HepG2 (cell line): ENCODE results near the gene LENG1. TPM values are rescaled to one million over a fixed set of nuclear protein-coding genes. Genes with fewer than 3 reads are reported as not detected.

ENCODE experiments used
- ATF7 ChIP-seq, 2 experiments: fragments of 450-650 bp in 1 of 2; sonication (generic) in 1 of 2; formaldehyde crosslinking in 1 of 2; IDR thresholded peaks; 2 replicates each; pipeline versions ENCODE4 v1.4.0 to v1.6.1; 2016 to 2020; ENCODE audit warnings: antibody characterized with exemption in 1 of 2, mild to moderate bottlenecking in 1 of 2, missing genetic modification reagents in 1 of 2
- CEBPB ChIP-seq: IDR thresholded peaks from 2 replicates; pipeline ENCODE4 v1.6.1; 2011; ENCODE audit warnings: low read depth, low read length, improper control_type of control experiment, borderline replicate concordance
- FOSL1 ChIP-seq: sonication (generic); formaldehyde crosslinking; IDR thresholded peaks from 2 replicates; pipeline ENCODE4 v1.9.0; 2021; ENCODE audit warnings: missing genetic modification reagents, borderline replicate concordance
- HNRNPK ChIP-seq: fragments of 200-400 bp; formaldehyde crosslinking; IDR thresholded peaks from 2 replicates; pipeline ENCODE4 v1.6.1; 2018; ENCODE audit warnings: low read length, low read depth, moderate library complexity, mild to moderate bottlenecking; ENCODE audit not compliant: poor library complexity, severe bottlenecking
- HOXD1 ChIP-seq: sonication (generic); formaldehyde crosslinking; IDR thresholded peaks from 2 replicates; pipeline ENCODE4 v1.5.0; 2020; ENCODE audit warnings: missing genetic modification reagents
- MEIS1 ChIP-seq: sonication (generic); formaldehyde crosslinking; IDR thresholded peaks from 2 replicates; pipeline ENCODE4 v1.9.0; 2021; ENCODE audit warnings: mild to moderate bottlenecking, missing genetic modification reagents, moderate library complexity, borderline replicate concordance
- MEIS2 ChIP-seq: sonication (generic); formaldehyde crosslinking; IDR thresholded peaks from 2 replicates; pipeline ENCODE4 v1.9.0; 2021; ENCODE audit warnings: mild to moderate bottlenecking, missing genetic modification reagents
- MXD4 ChIP-seq: IDR thresholded peaks from 2 replicates; pipeline ENCODE4 v1.6.1; 2016; ENCODE audit warnings: mild to moderate bottlenecking, missing biosample characterization, missing genetic modification reagents
- NCOA2 ChIP-seq: sonication (generic); formaldehyde crosslinking; IDR thresholded peaks from 2 replicates; pipeline ENCODE4 v1.8.0; 2022; ENCODE audit warnings: inconsistent platforms
- TBX3 ChIP-seq: fragments of 450-650 bp; IDR thresholded peaks from 2 replicates; pipeline ENCODE4 v1.6.1; 2017; ENCODE audit warnings: antibody characterized with exemption, mild to moderate bottlenecking, inconsistent platforms, borderline replicate concordance
- ZNF615 ChIP-seq: sonication (generic); formaldehyde crosslinking; IDR thresholded peaks from 2 replicates; pipeline ENCODE4 v1.5.0; 2020; ENCODE audit warnings: mild to moderate bottlenecking, missing genetic modification reagents, borderline replicate concordance
- ZNF839 ChIP-seq: sonication (generic); formaldehyde crosslinking; IDR thresholded peaks from 2 replicates; pipeline ENCODE4 v1.4.0; 2020; ENCODE audit warnings: missing genetic modification reagents, mild to moderate bottlenecking, borderline replicate concordance
- polyA plus RNA-seq, 8 experiments: library from polyadenylated mRNA; depleted of rRNA in 3 of 8; stranded (reverse) in 7 of 8; unstranded in 1 of 8; fragments of >200 nt; fragmentation: Illumina TruSeq in 4 of 8; extraction: Trizol in 4 of 8; gene quantifications; 2 replicates each; pipeline versions ENCODE4 v1.2.1 to v1.2.3, GENCODE V29; 2011 to 2016; ENCODE audit warnings: low read depth in 4 of 8, missing spikeins in 1 of 8, mixed read lengths in 1 of 8; ENCODE audit not compliant: insufficient read depth in 1 of 8
- total RNA-seq, 5 experiments: library from RNA; depleted of rRNA; stranded (reverse); fragments of >200 nt; fragmentation: Illumina TruSeq; extraction: Trizol; gene quantifications; 2 replicates each; pipeline ENCODE4 v1.2.3, GENCODE V29; 2016; ENCODE audit warnings: low read depth in 1 of 5
- TF ChIP-seq, protein P1 (sequence below): sonication (generic); formaldehyde crosslinking; IDR thresholded peaks from 2 replicates; pipeline ENCODE4 v1.4.0; 2020; ENCODE audit warnings: missing genetic modification reagents, borderline replicate concordance
- TF ChIP-seq, protein P2 (sequence below): sonication (generic); formaldehyde crosslinking; conservative IDR thresholded peaks from 2 replicates; pipeline ENCODE4 v1.8.0; 2022; ENCODE audit warnings: mild to moderate bottlenecking, moderate library complexity, missing genetic modification reagents
- TF ChIP-seq, protein P3 (sequence below): sonication (generic); formaldehyde crosslinking; IDR thresholded peaks from 2 replicates; pipeline ENCODE4 v1.9.0; 2021; ENCODE audit warnings: missing genetic modification reagents, borderline replicate concordance
- TF ChIP-seq, protein P4 (sequence below): sonication (generic); formaldehyde crosslinking; IDR thresholded peaks from 2 replicates; pipeline ENCODE4 v1.5.0; 2020; ENCODE audit warnings: mild to moderate bottlenecking, missing genetic modification reagents

The LENG1 gene
- total and polyA plus RNA-seq, 2 of the 13 experiments (the other 11 are each of a cell fraction or from before 2014, with no cell fraction given) = 1.8 to 3.8 TPM

GRCh38 chr19:54191011-54191810 is 31.7 kb upstream of the LENG1 start, which contains the start of gene TSEN34 (continued):
- TF ChIP-seq, protein P1, sequence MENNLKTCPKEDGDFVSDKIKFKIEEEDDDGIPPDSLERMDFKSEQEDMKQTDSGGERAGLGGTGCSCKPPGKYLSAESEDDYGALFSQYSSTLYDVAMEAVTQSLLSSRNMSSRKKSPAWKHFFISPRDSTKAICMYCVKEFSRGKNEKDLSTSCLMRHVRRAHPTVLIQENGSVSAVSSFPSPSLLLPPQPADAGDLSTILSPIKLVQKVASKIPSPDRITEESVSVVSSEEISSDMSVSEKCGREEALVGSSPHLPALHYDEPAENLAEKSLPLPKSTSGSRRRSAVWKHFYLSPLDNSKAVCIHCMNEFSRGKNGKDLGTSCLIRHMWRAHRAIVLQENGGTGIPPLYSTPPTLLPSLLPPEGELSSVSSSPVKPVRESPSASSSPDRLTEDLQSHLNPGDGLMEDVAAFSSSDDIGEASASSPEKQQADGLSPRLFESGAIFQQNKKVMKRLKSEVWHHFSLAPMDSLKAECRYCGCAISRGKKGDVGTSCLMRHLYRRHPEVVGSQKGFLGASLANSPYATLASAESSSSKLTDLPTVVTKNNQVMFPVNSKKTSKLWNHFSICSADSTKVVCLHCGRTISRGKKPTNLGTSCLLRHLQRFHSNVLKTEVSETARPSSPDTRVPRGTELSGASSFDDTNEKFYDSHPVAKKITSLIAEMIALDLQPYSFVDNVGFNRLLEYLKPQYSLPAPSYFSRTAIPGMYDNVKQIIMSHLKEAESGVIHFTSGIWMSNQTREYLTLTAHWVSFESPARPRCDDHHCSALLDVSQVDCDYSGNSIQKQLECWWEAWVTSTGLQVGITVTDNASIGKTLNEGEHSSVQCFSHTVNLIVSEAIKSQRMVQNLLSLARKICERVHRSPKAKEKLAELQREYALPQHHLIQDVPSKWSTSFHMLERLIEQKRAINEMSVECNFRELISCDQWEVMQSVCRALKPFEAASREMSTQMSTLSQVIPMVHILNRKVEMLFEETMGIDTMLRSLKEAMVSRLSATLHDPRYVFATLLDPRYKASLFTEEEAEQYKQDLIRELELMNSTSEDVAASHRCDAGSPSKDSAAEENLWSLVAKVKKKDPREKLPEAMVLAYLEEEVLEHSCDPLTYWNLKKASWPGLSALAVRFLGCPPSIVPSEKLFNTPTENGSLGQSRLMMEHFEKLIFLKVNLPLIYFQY (CRISPR knock-in tag) = no peak
- TF ChIP-seq, protein P2, sequence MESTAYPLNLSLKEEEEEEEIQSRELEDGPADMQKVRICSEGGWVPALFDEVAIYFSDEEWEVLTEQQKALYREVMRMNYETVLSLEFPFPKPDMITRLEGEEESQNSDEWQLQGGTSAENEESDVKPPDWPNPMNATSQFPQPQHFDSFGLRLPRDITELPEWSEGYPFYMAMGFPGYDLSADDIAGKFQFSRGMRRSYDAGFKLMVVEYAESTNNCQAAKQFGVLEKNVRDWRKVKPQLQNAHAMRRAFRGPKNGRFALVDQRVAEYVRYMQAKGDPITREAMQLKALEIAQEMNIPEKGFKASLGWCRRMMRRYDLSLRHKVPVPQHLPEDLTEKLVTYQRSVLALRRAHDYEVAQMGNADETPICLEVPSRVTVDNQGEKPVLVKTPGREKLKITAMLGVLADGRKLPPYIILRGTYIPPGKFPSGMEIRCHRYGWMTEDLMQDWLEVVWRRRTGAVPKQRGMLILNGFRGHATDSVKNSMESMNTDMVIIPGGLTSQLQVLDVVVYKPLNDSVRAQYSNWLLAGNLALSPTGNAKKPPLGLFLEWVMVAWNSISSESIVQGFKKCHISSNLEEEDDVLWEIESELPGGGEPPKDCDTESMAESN = no peak
- TF ChIP-seq FOSL1 (CRISPR knock-in tag) (0 out of 2 replicates have a peak, but pooled peaks have one; percentile 7), TBX3 (peak; percentile 32; the same call in 1 of the 2 replicates), NCOA2 (CRISPR knock-in tag) (no peak), ZNF839 (CRISPR knock-in tag) (0 out of 2 replicates have a peak, but pooled peaks have one; percentile 37), MEIS1 (no peak), ATF7 (IDR thresholded peaks at IDR 0.05) (no peak), ATF7 (CRISPR knock-in tag; IDR thresholded peaks at IDR 0.05) (no peak), HOXD1 (CRISPR knock-in tag) (no peak; the same call in 1 of the 2 replicates), MXD4 (CRISPR knock-in tag) (peak; percentile 64; the same call in 1 of the 2 replicates), HNRNPK (peak; percentile 81), CEBPB (no peak), ZNF615 (CRISPR knock-in tag) (no peak), MEIS2 (CRISPR knock-in tag) (peak; percentile 33; the same call in 1 of the 2 replicates)
- TF ChIP-seq, protein P3, sequence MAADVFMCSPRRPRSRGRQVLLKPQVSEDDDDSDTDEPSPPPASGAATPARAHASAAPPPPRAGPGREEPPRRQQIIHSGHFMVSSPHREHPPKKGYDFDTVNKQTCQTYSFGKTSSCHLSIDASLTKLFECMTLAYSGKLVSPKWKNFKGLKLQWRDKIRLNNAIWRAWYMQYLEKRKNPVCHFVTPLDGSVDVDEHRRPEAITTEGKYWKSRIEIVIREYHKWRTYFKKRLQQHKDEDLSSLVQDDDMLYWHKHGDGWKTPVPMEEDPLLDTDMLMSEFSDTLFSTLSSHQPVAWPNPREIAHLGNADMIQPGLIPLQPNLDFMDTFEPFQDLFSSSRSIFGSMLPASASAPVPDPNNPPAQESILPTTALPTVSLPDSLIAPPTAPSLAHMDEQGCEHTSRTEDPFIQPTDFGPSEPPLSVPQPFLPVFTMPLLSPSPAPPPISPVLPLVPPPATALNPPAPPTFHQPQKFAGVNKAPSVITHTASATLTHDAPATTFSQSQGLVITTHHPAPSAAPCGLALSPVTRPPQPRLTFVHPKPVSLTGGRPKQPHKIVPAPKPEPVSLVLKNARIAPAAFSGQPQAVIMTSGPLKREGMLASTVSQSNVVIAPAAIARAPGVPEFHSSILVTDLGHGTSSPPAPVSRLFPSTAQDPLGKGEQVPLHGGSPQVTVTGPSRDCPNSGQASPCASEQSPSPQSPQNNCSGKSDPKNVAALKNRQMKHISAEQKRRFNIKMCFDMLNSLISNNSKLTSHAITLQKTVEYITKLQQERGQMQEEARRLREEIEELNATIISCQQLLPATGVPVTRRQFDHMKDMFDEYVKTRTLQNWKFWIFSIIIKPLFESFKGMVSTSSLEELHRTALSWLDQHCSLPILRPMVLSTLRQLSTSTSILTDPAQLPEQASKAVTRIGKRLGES (CRISPR knock-in tag) = no peak
- TF ChIP-seq, protein P4, sequence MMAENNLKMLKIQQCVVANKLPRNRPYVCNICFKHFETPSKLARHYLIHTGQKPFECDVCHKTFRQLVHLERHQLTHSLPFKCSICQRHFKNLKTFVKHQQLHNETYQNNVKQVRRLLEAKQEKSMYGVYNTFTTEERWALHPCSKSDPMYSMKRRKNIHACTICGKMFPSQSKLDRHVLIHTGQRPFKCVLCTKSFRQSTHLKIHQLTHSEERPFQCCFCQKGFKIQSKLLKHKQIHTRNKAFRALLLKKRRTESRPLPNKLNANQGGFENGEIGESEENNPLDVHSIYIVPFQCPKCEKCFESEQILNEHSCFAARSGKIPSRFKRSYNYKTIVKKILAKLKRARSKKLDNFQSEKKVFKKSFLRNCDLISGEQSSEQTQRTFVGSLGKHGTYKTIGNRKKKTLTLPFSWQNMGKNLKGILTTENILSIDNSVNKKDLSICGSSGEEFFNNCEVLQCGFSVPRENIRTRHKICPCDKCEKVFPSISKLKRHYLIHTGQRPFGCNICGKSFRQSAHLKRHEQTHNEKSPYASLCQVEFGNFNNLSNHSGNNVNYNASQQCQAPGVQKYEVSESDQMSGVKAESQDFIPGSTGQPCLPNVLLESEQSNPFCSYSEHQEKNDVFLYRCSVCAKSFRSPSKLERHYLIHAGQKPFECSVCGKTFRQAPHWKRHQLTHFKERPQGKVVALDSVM = peak; percentile 60; the same call in 1 of the 2 replicates
